ENCODE results near the gene CCNE1. TPM values are rescaled to one million over a fixed set of nuclear protein-coding genes. Genes with fewer than 3 reads are reported as not detected.
"Not testable (repeated sequence)": the region's sequence is repeated elsewhere in the genome, so short reads cannot be mapped to it uniquely, and the experiment has no call there.

CCNE1 gene
- total RNA-seq, 4 donors from 2014 or later: 1.5 to 5.0 (median 2.9) TPM

DNA sequence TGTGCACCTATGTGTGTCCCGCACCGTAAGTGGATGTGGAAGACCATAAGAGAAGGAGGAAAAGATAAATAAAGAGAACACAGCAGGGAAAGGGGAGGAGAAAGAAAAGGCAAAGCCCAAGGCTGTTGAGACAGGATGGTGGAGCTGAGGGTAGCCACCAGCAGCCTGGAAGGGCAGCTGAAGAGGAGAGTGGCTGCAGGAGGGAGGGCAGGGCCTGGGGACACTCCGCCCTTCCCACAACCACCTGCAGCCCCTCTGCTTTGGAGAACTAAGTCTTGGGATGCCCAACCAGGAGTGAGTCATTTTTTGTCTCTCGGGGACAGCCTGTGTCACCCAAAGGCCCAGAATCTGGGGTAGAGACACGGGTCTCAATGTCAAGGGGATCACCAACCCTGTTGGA lies 26.4 kb upstream of the CCNE1 start:
- H3K4me3 ChIP-seq: no peak overlapping the region
- H3K27ac ChIP-seq: no peak overlapping the region
- no peaks in the 10 kb centered on the region for H3K9me3 ChIP-seq
- H3K36me3 ChIP-seq: no peaks in the 10 kb centered on the region
- no peaks in the 10 kb centered on the region for H3K4me1 ChIP-seq
- H3K27me3 ChIP-seq: no peaks in the 10 kb centered on the region
- TF ChIP-seq POLR2A (IDR thresholded peaks at IDR 0.05): no peak
- no peak for TF ChIP-seq POLR2AphosphoS5 (IDR thresholded peaks at IDR 0.05)
- TF ChIP-seq EP300 (IDR thresholded peaks at IDR 0.05): no peak
- TF ChIP-seq, protein P1, sequence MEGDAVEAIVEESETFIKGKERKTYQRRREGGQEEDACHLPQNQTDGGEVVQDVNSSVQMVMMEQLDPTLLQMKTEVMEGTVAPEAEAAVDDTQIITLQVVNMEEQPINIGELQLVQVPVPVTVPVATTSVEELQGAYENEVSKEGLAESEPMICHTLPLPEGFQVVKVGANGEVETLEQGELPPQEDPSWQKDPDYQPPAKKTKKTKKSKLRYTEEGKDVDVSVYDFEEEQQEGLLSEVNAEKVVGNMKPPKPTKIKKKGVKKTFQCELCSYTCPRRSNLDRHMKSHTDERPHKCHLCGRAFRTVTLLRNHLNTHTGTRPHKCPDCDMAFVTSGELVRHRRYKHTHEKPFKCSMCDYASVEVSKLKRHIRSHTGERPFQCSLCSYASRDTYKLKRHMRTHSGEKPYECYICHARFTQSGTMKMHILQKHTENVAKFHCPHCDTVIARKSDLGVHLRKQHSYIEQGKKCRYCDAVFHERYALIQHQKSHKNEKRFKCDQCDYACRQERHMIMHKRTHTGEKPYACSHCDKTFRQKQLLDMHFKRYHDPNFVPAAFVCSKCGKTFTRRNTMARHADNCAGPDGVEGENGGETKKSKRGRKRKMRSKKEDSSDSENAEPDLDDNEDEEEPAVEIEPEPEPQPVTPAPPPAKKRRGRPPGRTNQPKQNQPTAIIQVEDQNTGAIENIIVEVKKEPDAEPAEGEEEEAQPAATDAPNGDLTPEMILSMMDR (IDR thresholded peaks at IDR 0.05): no peak
- ATAC-seq: no peak
- 85 to 96% methylated on average over 3 to 4 of the region's 5 CpGs for WGBS, 2 donors (ENCODE audit: low coverage in 1 of 2)

DNA sequence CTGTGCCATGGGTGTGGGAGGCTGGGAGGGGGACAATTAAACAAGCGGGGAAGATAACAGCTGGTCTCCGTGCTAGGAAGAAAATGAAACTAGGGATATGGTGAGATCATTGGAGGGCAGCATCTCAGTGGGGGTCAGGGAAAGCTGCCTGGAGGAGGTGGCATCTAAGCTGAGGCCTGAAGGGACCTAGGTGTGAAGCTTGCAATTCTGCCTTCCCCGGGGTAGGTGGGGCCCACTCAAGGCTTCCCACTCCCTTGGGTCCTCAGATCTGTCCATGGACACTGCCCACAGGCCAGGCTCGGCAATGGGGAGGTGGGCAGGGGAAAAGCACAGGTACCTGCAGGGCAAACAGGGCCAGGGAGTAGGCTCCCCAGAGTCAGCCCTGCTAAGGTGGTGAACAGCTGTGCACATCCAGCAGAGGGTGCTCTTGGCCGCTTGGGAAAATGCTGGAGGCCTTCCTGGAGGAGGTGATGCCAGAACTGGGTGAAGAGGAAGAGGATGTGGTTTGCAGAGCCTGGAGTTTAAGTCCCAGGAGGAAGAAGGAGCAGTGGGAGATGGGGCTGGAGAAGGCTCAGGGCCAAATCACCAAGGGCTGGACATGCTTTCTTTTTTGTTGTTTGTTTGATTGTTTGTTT lies 25.7 kb upstream of the CCNE1 start:
- H3K27me3 ChIP-seq: no peaks in the 10 kb centered on the region
- H3K9me3 ChIP-seq: no peaks in the 10 kb centered on the region
- ATAC-seq: no peak
- no peak overlapping the region for H3K4me3 ChIP-seq
- no peaks in the 10 kb centered on the region for H3K36me3 ChIP-seq
- TF ChIP-seq POLR2AphosphoS5 (IDR thresholded peaks at IDR 0.05) (no peak), POLR2A (IDR thresholded peaks at IDR 0.05) (no peak), EP300 (IDR thresholded peaks at IDR 0.05) (no peak)
- TF ChIP-seq, protein P1 (IDR thresholded peaks at IDR 0.05): no peak
- H3K27ac ChIP-seq: no peak overlapping the region
- H3K4me1 ChIP-seq: no peaks in the 10 kb centered on the region
- WGBS, 2 donors (ENCODE audit: low coverage in 1 of 2): 65 to 67% methylated on average over 1 to 3 of the region's 5 CpGs

DNA sequence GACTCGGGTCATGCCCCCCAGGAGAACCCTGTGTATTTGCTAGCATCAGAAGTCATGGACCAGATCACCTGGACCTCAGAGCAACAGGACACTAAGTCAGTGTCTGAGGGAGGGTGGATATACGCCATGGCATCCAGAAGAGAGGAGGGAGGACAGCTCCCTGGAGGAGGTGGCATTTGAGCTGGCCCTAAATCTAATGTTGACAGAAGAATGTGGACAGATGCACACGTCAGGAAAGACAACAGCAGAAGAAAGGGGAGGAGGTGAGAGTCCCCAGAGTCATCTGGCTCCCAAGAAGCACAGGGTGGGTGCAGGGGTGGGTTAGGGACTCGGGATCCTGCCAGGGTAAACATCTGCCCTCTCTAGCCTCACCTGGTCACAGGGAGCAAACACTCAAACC lies 24.5 kb upstream of the CCNE1 start:
- Histone ChIP-seq H3K4me3 (no peak overlapping the region), H3K36me3 (no peaks in the 10 kb centered on the region), H3K27me3 (no peaks in the 10 kb centered on the region), H3K27ac (no peak overlapping the region), H3K9me3 (no peaks in the 10 kb centered on the region), H3K4me1 (no peaks in the 10 kb centered on the region)
- WGBS, 2 donors (ENCODE audit: low coverage in 1 of 2): 64 to 100% methylated on average over 1 to 4 of the region's 4 CpGs
- ATAC-seq: no peak
- TF ChIP-seq, protein P1 (IDR thresholded peaks at IDR 0.05): no peak
- no peak for TF ChIP-seq POLR2AphosphoS5 (IDR thresholded peaks at IDR 0.05)
- TF ChIP-seq EP300 (IDR thresholded peaks at IDR 0.05): no peak
- no peak for TF ChIP-seq POLR2A (IDR thresholded peaks at IDR 0.05)

DNA sequence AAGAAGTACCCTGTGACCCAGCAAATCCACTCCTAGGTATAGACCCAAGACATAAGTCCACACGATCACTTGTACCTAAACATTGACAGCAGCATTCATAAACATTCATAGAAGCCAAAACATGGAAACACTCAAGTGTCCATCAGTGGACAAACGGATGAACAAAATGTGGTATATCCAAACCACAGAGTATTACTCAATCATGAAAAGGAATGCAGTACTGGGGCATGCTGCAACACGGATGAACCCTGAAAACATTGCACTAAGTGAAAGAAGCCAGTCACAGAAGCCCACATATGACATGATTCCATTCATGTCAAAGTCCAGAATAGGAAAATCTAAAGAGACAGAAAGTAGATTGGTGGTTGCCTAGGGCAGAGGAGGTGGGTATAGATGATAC lies 22.8 kb upstream of the CCNE1 start:
- no peaks in the 10 kb centered on the region for H3K9me3 ChIP-seq
- ATAC-seq: no peak
- TF ChIP-seq, protein P1 (IDR thresholded peaks at IDR 0.05): no peak
- TF ChIP-seq POLR2A (IDR thresholded peaks at IDR 0.05) (no peak), EP300 (IDR thresholded peaks at IDR 0.05) (no peak), POLR2AphosphoS5 (IDR thresholded peaks at IDR 0.05) (no peak)
- H3K36me3 ChIP-seq: no peaks in the 10 kb centered on the region
- H3K27ac ChIP-seq: no peak overlapping the region
- WGBS, 2 donors (ENCODE audit: low coverage in 1 of 2): 81 to 90% methylated on average over 3 of the region's 3 CpGs
- no peak overlapping the region for H3K4me3 ChIP-seq
- no peaks in the 10 kb centered on the region for H3K27me3 ChIP-seq
- H3K4me1 ChIP-seq: no peaks in the 10 kb centered on the region

DNA sequence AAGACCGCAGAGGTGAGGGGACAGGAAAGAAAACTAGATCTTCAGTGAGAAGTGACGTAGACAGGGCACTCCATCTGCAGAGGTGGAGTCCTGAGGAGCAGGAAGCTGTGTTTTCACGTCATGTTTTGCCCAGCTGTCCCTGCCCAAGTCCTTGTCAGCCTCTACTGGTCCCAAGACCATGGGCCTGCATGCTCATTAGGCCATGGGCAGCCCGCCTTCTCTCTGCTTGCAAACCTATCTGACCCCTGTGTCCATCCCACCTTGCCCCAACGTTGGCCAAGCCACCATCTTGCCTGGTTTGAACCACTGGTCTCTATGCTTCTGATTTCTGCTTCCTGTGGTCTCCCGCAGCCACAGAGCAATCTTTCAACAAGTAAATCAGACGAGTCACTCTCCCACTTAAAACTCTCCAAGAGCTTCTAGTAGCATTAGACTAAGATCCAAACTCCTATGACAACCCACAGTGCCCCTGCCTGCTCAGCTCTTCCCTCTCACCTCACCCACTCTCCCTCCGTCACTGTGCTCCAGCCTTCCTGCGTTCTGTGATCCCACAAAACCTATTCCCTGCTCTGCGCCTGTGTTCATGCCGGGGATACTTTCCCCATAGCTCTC lies 18.6 kb upstream of the CCNE1 start:
- H3K27ac ChIP-seq: no peak overlapping the region
- no peak for TF ChIP-seq POLR2AphosphoS5 (IDR thresholded peaks at IDR 0.05)
- TF ChIP-seq, protein P1 (IDR thresholded peaks at IDR 0.05): no peak
- no peaks in the 10 kb centered on the region for H3K9me3 ChIP-seq

DNA sequence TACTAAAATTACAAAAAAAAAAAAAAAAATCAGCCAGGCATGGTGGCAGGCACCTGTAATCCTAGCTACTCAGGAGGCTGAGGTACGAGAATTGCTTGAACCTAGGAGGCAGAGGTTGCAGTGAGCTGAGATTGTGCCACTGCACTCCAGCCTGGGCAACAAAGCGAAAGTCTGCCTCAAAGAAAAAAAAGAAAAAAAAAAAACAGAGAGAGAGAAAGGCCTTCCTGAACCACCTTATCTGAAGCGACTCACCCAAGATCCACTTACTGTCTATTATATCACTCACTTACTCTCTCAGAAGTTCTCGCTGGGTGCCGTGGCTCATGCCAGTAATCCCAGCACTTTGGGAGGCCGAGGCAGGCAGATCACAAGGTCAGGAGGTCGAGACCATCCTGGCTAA lies 17.3 kb upstream of the CCNE1 start:
- H3K27me3 ChIP-seq, H3K4me1 ChIP-seq, H3K36me3 ChIP-seq, ATAC-seq, H3K27ac ChIP-seq, H3K4me3 ChIP-seq, H3K9me3 ChIP-seq: not testable (repeated sequence)
- 86 to 100% methylated on average over 2 to 7 of the region's 7 CpGs for WGBS, 2 donors (ENCODE audit: low coverage in 1 of 2)

More for the DNA sequence above, 18.6 kb upstream of the CCNE1 start:
- 78 to 92% methylated on average over 6 to 10 of the region's 11 CpGs for WGBS, 2 donors (ENCODE audit: low coverage in 1 of 2)
- ATAC-seq: no peak
- Histone ChIP-seq H3K4me3 (no peak overlapping the region), H3K4me1 (no peaks in the 10 kb centered on the region), H3K36me3 (no peaks in the 10 kb centered on the region), H3K27me3 (no peaks in the 10 kb centered on the region)

Measured in gastroesophageal sphincter (tissue), 4 donors.